Osteocyte (in vitro differentiated cells): Measurements from ENCODE around the gene XPNPEP1. TPM values are rescaled to one million over a fixed set of nuclear protein-coding genes. Genes with fewer than 3 reads are reported as not detected.

Experiments
- DNase-seq: peaks from one replicate; pipeline ENCODE4 v3.0.0; 2021; ENCODE audit warnings: mixed read lengths; ENCODE audit not compliant: unreplicated experiment; ENCODE audit errors: extremely low spot score
- H3K27ac Mint-ChIP-seq: one replicate; pipeline ENCODE4 v1.8.0; 2021; ENCODE audit warnings: mild to moderate bottlenecking, mixed read lengths; ENCODE audit not compliant: unreplicated experiment
- H3K27me3 Mint-ChIP-seq: one replicate; pipeline ENCODE4 v1.8.0; 2021; ENCODE audit warnings: mixed read lengths; ENCODE audit not compliant: unreplicated experiment
- H3K36me3 Mint-ChIP-seq: one replicate; pipeline ENCODE4 v1.8.0; 2021; ENCODE audit warnings: mixed read lengths; ENCODE audit not compliant: unreplicated experiment
- H3K4me1 Mint-ChIP-seq: one replicate; pipeline ENCODE4 v1.8.0; 2021; ENCODE audit warnings: mixed read lengths; ENCODE audit not compliant: unreplicated experiment
- H3K4me3 Mint-ChIP-seq: one replicate; pipeline ENCODE4 v1.8.0; 2021; ENCODE audit warnings: mild to moderate bottlenecking, moderate library complexity, mixed read lengths; ENCODE audit not compliant: unreplicated experiment
- H3K9me3 Mint-ChIP-seq: one replicate; pipeline ENCODE4 v1.8.0; 2021; ENCODE audit warnings: mixed read lengths; ENCODE audit not compliant: unreplicated experiment
- long read RNA-seq: library from polyadenylated mRNA; unstranded; transcript quantifications from one replicate; pipeline ENCODE4 v2.0.0, GENCODE V29; 2021
- total RNA-seq: library from RNA; stranded (reverse); gene quantifications from 2 replicates; pipeline ENCODE4 v1.2.1, GENCODE V29; 2021
- TF ChIP-seq, protein P1 (sequence below): fragments of 200-600 bp; sonication (generic); IDR thresholded peaks from 2 replicates; pipeline ENCODE4 v1.5.0; 2021; ENCODE audit warnings: antibody characterized with exemption, mild to moderate bottlenecking, moderate library complexity

The XPNPEP1 gene
- 74.5 and 86.5 TPM in 2 replicates for total RNA-seq
- long read RNA-seq, transcript XPNPEP1-218 (21 exons, 2,539 nt): major isoform, 438 of 605 reads
- long read RNA-seq, transcript XPNPEP1-201 (20 exons, 2,467 nt): minor isoform, 18 of 605 reads
- long read RNA-seq, partial matches to known transcripts: 36 of 605 reads
- long read RNA-seq, other reads (novel, unspliced or antisense): 112 of 605 reads

DNA sequence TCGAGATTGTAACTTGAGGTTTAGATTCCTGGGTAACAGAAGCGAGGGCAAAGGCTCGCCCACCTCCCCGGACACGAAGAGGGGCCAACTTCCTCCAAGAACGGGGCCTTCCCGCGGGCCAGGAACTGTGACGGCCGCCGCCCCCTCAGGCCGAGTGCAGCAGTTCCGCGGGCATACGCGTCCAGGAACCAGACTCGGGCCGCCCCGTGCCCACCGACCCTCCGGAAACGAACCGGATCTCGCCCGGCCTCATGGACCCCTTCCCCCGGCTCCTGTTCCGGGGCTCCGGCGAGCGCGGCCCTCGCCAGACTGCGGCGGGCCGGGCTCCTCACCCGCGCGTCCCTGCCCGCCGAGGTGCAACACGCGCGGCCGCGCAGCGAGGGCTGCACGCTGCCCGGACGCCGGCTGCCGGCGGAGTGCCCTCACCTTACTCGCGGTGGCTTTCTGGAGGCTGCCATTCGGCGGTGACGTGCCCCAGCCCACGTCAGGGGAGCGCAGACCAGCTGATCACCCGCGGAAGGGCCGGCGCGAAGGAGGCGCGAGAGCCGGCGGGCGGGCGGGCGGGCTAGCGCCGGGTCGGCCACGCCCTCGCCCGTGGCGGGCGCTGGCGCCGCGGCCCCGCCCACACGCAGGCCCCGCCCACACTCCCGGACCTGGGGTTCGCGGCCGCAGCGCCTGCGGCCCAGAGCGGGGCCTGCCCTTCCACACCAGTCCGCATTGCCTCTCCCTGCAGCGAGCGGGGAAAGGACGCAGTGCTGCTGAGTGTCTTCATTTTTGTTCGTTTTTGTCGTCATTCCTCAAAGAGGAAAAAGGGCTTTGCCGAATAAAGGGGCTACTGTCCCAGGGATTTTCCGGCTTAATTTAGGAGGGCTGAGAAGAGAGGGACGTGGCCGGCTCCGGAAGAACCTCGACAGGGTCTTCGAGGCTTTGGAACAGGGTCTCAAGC, at the start of gene XPNPEP1:
TSS of gene XPNPEP1 (minus strand) at position 536 of the 946 bp plus-strand sequence. CDS start at position 458, 78 bp downstream.
- Mint-ChIP-seq H3K4me3 (peak within 1 kb of the TSS; percentile 87), H3K9me3 (no peaks in the 10 kb centered on the region), H3K27me3 (no peaks in the 10 kb centered on the region), H3K27ac (peak within 1 kb of the TSS; percentile 88), H3K4me1 (peaks cover 35% of the 10 kb centered on the region), H3K36me3 (no peaks in the 10 kb centered on the region)
- peak; percentile 93 for DNase-seq
- TF ChIP-seq, protein P1, sequence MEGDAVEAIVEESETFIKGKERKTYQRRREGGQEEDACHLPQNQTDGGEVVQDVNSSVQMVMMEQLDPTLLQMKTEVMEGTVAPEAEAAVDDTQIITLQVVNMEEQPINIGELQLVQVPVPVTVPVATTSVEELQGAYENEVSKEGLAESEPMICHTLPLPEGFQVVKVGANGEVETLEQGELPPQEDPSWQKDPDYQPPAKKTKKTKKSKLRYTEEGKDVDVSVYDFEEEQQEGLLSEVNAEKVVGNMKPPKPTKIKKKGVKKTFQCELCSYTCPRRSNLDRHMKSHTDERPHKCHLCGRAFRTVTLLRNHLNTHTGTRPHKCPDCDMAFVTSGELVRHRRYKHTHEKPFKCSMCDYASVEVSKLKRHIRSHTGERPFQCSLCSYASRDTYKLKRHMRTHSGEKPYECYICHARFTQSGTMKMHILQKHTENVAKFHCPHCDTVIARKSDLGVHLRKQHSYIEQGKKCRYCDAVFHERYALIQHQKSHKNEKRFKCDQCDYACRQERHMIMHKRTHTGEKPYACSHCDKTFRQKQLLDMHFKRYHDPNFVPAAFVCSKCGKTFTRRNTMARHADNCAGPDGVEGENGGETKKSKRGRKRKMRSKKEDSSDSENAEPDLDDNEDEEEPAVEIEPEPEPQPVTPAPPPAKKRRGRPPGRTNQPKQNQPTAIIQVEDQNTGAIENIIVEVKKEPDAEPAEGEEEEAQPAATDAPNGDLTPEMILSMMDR: no peak

DNA sequence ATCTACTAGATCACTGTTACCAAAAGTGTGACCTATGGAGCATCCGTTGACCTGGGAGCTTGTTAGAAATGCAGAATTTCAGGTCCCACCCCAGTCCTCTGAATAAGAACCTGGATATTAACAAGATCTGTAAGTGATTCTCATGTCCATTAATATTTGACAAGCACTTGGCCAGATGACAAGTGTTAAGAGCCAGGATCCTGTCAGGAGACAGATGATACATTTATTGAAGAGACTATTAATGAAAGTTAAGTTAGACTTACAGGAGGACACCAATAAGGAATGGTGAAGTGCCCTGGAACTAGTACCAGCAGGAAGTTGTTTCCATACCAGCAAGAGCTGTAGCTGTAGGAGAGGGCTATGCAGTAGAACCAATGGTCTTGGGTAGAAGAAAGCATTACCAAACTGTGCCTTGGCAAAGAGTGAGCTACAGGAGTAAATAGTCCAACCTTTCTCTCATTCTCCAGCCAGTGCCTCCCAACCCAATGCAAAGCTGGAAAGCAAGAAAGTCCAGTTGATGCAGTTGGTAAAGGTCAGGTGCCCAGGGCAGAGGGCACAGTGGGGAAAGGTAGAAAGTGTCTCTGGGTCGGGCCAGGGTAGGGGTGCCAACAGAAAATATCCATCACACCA, 49.2 kb upstream of the XPNPEP1 start:
- no peak overlapping the region for H3K4me3 Mint-ChIP-seq
- H3K27ac Mint-ChIP-seq: no peak overlapping the region
- H3K4me1 Mint-ChIP-seq: peaks cover 40% of the 10 kb centered on the region
- no peak for DNase-seq
- no peaks in the 10 kb centered on the region for H3K36me3 Mint-ChIP-seq
- H3K27me3 Mint-ChIP-seq: no peaks in the 10 kb centered on the region
- H3K9me3 Mint-ChIP-seq: no peaks in the 10 kb centered on the region
- TF ChIP-seq, protein P1: no peak

DNA sequence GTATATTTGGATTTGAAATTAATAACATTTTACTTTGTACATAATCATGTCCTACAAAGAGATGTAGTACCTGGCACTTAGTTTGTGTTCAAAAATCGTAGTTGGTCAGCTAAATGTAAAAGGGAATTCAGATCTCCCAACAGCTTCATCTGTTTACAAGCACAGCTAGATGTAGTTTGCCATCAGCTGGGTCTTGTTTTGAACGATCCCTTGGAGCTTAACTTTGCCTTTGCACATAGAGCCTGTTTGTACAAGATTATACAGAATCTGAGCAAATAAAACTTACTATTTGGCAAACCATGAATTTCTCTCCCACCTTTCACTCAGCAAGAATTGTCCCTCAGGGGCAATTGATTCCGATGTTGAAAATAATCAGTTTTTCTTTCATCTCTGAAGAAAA, 48.3 kb upstream of the XPNPEP1 start:
- Mint-ChIP-seq H3K4me1 (peaks cover 40% of the 10 kb centered on the region), H3K27me3 (no peaks in the 10 kb centered on the region), H3K9me3 (no peaks in the 10 kb centered on the region), H3K36me3 (no peaks in the 10 kb centered on the region), H3K4me3 (no peak overlapping the region), H3K27ac (no peak overlapping the region)
- TF ChIP-seq, protein P1: no peak
- DNase-seq: no peak

DNA sequence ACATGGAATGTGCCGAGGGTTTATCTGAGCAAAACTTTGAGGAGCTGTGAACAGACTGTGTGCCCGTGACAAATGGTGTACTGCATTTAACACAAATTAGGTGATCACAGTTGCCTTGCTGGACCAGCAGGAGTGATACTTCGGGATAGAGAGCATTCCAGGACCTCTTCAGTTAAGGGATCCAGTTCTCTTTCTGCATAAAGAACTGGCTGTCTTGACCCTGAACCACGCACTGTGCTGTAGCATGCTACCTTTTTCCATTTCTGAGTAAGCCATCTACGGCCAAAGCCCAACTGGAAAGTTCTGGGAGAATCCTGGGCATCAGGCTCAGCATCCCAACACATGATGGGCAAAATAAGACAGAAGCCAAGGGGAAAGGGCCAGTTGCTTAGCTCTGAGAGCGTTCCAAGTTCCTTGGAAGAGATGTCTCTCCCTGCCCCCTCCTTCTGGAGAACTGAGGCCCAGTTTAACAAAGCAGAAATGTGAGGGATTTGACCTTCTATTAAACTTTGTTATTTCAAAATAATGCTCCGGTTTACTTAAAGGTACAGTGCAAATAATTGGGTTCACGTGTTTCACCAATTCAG, 46.5 kb upstream of the XPNPEP1 start:
- Mint-ChIP-seq H3K36me3 (no peaks in the 10 kb centered on the region), H3K27ac (no peak overlapping the region), H3K27me3 (no peaks in the 10 kb centered on the region), H3K9me3 (no peaks in the 10 kb centered on the region), H3K4me3 (no peak overlapping the region), H3K4me1 (peaks cover 43% of the 10 kb centered on the region)
- TF ChIP-seq, protein P1: no peak
- no peak for DNase-seq
